ENCODE results near the gene DLGAP1.

- TF ChIP-seq YY1 (IDR thresholded peaks at IDR 0.05; ENCODE audit: insufficient read depth, insufficient read length) = no peak
- no peak for TF ChIP-seq SUZ12 (IDR thresholded peaks at IDR 0.05; ENCODE audit: extremely low read depth, insufficient read depth, insufficient read length)
- no peak for TF ChIP-seq ZNF274 (IDR thresholded peaks at IDR 0.05; ENCODE audit: low read depth, low read length)
Measured at GRCh38 chr18:3863006-3863405, 592.1 kb downstream of the DLGAP1 start.
